DMS114 treated with DMSO at 0.1 percent for 48 hours (cell line): Measurements from ENCODE around the gene RSKR.
A peak's percentile ranks its signal among the peaks of the same experiment; 100 is the strongest.
"Not testable (repeated sequence)": the region's sequence is repeated elsewhere in the genome, so short reads cannot be mapped to it uniquely, and the experiment has no call there.

Experiments
- DNase-seq: peaks from one replicate; lab custom pipeline; 2025; ENCODE audit not compliant: unreplicated experiment; lab: John Stamatoyannopoulos, UW

Gene RSKR

DNA sequence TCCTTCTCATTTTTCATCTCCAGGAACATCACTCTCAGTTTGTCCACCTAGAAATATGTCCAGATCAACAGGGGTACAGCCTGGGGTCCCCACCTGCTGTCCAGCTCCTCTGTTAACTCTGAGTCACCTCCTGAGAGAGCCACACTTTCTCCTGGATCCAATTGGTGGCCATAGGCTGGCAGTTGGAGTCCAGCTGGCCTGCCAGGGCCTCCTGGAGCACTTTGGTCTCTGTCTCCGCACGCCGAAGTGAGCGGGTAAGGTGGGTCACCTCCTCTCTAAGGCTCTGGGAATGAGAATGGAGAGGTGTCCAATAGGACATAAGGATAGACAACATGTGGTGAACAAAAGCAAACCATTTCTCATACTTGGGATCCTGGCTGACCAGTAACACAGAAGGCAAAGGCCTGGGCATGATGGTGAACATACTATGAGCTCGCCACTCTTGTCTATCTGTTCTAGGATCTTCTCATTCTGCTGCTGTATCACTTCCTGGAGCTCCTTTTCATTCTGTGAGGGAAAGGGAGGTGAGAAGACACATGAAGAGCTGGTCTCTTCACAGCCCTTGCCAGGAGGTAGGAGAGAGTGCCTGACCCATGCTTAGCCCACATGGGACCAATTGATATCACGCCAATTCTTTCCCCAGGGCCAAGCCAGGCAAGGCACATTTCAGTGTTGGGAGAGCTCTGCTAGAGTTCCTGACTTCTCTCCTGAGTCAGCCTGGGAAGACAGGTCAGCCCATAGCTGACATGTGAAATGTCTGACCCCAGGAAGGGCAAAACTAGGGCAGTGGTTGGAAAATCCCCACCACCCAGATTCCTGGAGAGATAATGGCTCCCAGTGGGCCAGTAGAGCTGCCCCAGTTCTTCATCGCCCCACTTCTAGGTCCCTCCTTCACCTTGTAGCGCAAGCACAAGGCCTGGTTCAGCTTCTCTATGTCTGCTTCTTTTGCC, 35.5 kb downstream of the RSKR start:
- no peak for DNase-seq

DNA sequence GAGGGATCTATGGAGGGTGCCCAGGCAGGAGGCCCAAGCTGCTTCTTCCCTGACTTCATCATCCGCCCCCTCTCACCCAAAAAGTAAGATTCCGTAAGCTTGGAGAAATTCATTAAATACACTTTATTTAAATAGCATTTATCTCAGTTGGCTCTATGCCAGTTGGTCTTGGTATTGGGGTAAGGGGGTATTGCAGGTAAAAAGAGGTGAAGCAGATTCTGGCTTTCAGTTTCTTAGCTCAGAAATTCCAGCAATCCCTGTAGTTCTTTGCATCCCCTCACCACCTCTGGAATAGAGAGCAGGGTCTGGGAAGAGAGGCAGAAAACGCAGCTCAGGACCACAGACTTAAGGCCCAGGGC, 36.5 kb downstream of the RSKR start:
- no peak for DNase-seq

DNA sequence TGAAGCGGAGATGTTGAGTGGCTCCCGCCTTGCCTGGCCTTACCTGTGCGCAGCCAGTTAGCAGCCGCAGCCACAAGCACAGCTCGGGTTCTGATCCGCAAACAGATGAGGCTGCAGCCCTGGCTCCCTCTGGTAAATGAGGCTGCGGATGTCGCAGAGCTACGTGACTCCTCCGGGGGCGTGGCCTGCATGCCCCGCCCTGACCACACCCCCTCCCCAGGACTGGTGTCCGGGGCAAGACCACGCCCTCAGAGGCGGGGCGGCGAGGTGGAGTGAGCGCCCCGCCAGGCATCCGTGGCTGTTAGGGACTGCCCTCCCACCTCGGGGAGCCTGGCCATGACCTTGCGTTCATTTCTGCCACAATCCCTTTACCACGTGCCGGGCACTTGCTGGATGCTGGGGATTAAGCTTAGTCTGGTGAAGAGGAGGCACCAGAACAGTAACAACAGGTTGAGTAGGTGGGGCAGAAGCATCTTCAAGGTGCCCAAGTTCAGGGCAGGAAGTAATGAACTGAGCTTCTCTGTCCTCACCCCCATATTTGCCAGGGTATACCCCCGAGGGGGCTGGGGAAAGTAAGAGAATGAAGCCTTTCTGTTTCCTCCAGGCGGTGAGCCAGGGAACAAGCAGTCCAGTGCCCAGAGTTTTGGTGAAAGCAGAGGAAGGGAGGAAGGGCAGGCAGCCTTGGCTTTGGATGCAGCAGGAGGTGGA, 37.1 kb downstream of the RSKR start, which contains the start of gene ALDOC:
TSS of gene ALDOC (minus strand) at position 138 of the 708 bp plus-strand sequence. CDS start 1,363 bp downstream, outside the sequence.
- no peak for DNase-seq

DNA sequence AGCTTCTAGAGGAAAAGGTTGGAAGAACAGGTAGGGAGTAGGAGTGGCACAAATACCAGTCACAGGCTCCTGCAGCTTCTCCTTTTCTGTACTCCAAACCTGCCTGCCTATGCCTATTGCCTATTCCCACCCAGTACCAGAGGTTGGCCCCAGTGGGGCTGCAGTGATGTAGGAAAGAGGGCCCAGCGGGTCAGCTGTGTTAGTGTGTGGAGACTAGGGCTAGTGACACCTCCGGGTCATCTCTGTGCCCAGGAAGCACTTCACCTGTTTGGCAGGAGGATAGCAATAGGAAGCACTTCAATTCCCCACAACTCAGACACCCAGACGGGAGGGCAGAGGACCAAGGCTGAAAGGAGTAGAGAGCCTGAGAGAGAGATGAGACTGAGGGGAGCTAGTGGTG, 38.0 kb downstream of the RSKR start:
- not testable (repeated sequence) for DNase-seq

DNA sequence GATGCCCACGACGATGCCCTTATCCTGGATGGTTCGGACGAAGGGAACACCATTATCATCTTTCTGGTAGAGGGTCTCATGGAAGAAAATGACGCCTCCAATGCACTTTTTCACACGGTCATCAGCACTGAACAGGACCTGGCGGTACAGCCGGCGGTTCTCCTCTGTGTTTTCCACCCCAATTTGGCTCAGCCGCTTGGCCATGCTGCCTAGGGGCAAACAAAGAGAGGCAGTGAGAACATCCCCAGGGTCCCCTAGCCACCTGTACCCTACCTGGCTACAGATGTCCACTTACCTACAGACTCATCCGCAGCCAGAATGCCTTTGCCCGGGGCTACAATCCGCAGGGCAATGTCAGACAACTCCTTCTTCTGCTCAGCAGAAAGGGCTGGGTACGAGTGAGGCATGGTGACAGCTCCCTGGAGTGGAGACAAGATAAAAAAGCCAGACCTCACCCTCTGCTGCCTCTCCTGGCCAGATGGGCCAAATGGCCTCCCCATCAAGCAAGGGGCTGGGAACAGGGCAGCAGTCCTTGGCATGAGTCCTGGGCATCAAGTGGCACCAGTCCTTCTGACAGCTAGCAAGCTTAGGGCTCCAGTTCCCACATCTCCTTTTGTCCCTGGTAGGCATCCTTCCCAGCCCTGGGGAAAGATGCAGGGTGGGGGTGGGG, 38.7 kb downstream of the RSKR start:
- DNase-seq: no peak

DNA sequence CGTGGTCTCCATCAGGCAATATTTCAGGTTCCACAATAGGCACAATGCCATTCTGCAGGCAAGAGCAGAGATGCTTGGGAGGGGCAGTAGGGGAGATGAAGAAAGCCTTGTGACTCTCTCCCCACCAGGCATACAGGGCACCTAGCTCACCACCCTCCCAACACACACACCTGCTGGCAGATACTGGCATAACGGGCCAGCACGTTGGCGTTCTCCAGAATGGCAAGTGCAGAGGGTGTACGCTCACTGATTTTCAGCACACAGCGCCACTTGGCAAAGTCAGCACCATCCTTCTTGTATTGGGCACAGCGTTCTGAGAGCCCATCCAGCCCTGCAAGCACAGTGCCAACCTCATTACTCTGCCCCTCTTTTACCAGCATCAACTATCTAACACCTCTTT, 39.5 kb downstream of the RSKR start:
- DNase-seq: no peak

DNA sequence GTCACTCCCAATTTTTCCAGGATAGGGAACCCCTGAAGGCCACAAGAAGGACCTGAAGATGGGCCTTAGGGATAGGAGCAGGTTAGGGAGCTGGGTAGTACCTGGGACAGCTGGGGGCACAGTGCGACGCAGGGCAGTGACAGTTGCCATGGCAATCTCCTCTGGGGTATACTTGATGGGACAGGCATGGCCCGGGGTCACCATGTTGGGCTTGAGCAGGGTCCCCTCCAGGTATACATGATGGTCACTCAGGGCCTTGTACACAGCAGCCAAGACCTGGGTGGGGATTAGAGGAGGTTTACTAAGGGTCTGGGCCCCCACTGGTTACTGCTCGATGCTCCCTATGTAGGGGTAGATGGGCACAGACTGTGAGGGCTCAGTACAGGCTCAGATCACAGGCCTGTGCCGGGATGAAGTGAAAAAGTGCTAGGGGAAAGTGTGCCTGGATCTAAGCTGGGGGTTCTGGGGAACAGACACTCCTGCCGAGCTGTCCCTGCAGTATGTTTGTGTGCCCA, 40.0 kb downstream of the RSKR start:
- no peak for DNase-seq

DNA sequence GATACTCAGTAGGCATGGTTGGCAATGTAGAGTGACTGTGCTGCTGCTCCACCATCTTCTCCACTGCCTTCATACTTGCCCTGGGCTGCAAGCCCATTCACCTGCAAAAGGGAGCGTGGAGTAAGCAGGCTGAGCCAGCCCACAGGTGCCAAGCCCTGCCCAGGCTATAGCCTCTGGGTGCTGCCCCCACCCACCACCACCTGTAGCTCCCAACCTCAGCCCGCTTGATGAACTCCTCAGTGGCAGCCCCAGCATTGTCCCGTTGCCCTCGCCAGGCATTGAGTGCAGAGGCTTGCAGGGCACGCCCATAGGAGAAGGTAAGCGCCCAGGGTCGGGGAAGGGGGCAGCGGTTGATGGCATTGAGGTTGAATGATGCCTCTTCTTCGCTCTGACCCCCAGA, 40.5 kb downstream of the RSKR start:
- no peak for DNase-seq

DNA sequence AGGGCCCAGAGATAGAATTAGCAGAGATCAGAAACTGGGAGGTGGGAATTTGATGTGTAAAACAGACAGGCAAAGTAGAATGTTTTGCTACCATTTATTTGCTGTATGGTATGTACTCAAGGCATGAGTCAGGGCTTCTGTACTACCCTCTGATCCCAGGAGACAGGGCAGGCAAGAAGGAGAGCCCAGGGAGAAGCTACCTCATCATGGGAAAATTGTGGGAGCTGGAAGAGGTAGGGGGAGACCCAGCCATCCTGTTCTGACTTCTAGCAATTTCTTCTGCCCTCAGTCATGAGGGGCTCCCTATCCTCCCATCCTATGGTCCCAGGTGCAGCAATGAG, 41.0 kb downstream of the RSKR start:
- DNase-seq: no peak

DNA sequence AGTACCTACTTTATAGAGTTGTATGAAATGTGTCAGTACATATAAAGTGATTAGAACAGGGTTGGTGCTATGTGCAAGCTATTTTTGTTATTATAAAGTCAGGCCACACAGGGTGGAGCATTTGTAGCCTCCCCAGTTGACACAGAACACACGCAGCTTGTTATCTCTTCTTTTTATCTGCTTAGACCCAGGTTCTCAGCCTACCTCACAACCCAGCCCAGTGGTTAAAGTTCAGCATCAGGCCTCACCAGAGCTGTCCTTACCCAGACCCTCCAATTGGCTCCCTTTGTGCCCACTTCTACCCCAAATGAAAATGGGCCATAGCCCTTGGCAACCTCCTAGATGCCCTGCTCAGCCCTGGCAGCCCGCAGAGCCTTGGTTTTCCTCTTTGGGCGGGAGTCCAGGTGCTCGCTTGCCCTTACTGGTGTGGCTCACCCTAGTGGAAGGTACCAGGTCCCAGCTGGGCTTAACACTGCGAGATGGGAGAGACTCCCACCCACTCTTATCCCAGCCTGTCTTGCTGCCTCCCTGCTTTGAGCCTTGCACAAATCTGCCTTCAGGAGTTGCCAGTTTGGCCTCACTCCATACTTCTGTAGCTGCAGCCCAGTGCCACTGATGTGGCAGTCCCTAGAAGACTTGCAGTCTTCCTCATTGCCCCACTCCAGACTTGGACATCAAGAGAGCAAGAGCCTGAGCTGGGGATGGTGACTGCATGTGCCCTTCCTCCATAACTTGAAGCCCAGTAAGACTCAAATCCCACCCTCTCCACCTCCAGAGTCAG, 41.5 kb downstream of the RSKR start:
- no peak for DNase-seq

DNA sequence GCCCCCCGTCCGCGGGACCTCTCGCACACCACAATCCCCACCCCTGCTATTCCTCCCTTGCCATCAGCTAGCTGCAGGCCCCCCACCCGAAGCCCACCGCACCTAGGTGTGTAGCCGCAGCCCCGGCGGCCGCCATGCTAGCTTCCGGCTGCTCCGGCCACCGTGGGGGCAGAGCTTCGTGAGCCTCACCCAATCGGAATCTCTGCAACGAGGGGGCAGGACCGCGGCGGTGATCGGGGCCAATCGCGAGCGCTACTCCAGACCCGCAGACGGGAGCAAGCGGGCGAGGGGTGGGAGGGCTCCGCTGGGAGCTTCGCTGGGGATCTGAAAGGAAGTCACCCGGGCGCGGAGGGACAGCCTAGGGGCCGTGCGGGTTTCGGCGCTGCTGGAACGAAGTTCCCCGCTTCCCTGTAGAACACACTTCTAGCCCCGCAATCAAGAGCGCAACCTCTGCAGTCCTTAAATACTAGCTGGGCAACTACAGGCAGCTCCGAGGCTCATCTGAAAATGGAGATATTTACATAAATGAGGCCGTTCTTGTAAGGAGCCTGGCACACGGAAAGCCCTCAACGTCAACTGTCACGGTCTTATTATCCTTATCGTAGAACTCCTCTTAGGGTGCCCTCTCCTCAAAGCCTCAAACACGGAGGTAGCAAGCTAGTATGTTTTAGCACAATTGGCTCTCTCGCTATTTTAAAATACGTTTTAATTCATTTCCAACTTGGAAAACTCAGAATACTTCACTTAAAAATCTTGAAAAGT, 42.4 kb downstream of the RSKR start, which contains the start of gene PIGS:
TSS of gene PIGS (minus strand) at position 164 of the 762 bp plus-strand sequence. CDS start at position 136, 28 bp downstream.
- peak; percentile 84 for DNase-seq

DNA sequence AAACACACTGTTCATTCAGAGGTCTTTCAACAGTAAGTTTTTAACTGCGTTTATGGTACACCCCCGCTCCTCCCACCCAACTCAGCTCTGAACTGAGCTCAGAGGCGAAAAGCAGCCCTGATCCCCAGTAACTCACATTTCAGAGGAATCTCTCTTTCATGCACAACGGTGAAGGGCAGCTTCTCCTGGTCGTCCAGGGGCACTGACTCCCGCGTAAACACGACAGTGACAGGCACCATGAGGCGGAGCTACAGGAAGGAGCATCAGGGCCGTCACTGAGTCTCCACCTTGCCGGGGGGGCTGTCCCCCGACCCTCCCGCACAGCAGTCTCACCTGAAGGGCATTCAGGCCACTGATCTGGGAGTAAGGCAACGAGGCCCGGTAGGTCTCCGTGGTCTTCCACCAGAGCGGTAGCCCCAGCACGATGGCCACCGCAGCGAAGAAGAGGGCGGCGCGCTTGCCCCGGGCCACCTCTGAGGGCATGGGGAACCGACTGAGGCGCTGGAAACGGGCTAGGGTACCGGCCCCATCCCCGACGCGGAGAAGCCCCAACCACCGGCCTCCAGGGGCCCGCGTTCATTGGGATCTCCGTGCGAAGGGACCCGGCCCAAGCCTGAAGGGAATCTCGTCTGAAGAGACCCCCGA, 43.1 kb downstream of the RSKR start:
- no peak for DNase-seq

DNA sequence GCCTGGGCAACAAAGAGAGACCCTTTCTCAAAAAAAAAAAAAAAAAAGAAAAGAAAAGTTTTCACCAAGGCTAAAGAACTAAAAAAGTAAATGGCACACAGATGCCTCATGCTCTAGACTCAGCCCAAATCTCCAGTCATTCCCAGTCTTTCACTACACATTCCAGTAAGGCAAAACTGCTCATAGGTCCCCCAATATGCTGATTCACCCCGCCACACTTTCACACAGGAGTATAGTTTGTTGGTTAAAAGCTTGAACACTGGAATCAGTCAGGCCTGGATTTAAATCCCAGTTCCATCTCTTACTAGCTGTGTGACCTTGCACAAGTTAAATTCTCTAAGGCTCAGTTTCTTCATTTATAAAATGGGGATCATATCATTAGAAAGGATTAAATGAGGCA, 44.5 kb downstream of the RSKR start:
- no peak for DNase-seq

DNA sequence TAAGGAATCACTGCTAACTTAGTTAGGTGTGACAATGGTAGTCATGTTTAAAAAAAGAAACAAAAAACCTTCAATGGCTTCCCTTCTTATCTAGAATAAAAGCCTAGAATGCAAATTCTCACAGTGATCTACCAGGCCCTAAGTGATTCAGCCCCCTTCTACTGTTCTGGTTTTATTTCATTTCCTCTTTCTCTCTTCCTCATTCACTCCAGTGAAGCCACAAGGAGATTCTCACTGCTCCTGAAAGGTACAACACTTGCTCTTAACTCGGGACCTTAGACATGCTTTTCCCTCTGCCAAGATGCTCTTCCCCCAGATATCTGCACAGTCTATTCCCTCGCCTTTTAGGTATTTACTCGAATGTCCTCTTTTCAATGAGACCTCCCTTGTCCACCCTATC, 46.4 kb downstream of the RSKR start:
- no peak for DNase-seq

DNA sequence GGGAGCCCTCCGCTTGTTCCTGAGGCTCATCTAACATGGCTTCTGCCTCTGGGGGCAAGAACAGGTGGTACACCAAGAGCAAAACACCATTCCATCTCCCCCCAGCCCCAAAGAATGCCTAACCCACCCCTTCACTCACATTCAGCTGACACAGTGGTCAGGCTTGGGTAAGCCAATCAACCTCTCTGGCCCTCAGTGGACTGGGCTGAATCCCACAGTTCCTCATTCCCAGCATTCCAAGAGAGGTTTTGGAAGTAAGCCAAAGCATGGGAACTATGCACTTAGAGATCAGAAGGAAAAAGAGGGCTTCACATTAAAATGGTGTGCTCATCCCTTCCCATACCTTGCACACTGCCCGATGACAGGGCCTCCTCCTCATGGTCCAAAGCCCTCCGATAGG, 50.5 kb downstream of the RSKR start:
- no peak for DNase-seq
